HG02981 (cell line): ENCODE results near the gene PLG.
"Not testable (repeated sequence)": the region's sequence is repeated elsewhere in the genome, so short reads cannot be mapped to it uniquely, and the experiment has no call there.

Source experiments
- ATAC-seq: cut with Tn5 transposase; IDR thresholded peaks from one replicate; pipeline ENCODE4 v1.9.1; 2021; ENCODE audit warnings: mild to moderate bottlenecking, moderate library complexity; ENCODE audit not compliant: unreplicated experiment

The PLG gene

GRCh38 chr6:160774399-160774798 is 72.4 kb downstream of the PLG start:
- ATAC-seq = no peak

GRCh38 chr6:160775792-160776580 is 73.9 kb downstream of the PLG start:
- ATAC-seq = no peak

GRCh38 chr6:160779095-160779494 is 77.1 kb downstream of the PLG start:
- ATAC-seq = not testable (repeated sequence)

- ATAC-seq = not testable (repeated sequence)
Observed at GRCh38 chr6:160780656-160781055, 78.6 kb downstream of the PLG start.

GRCh38 chr6:160781298-160781697 is 79.3 kb downstream of the PLG start:
- ATAC-seq = no peak

- ATAC-seq = no peak
Observed at GRCh38 chr6:160782228-160782627, 80.2 kb downstream of the PLG start.

- ATAC-seq = no peak
Observed at GRCh38 chr6:160783741-160784140, 81.7 kb downstream of the PLG start.

- not testable (repeated sequence) for ATAC-seq
Observed at GRCh38 chr6:160788126-160788525, 86.1 kb downstream of the PLG start.

- no peak for ATAC-seq
Observed at GRCh38 chr6:160788806-160789205, 86.8 kb downstream of the PLG start.

- no peak for ATAC-seq
Observed at GRCh38 chr6:160789263-160790027, 87.4 kb downstream of the PLG start.

- no peak for ATAC-seq
Observed at GRCh38 chr6:160790028-160790792, 88.2 kb downstream of the PLG start.

GRCh38 chr6:160791459-160791858 is 89.4 kb downstream of the PLG start:
- no peak for ATAC-seq

- ATAC-seq = no peak
Observed at GRCh38 chr6:160791981-160792418, 90.0 kb downstream of the PLG start.

- no peak for ATAC-seq
Observed at GRCh38 chr6:160792708-160793107, 90.7 kb downstream of the PLG start.

- ATAC-seq = no peak
Observed at GRCh38 chr6:160793652-160794051, 91.6 kb downstream of the PLG start.

GRCh38 chr6:160795721-160796120 is 93.7 kb downstream of the PLG start:
- no peak for ATAC-seq

GRCh38 chr6:160798625-160799024 is 96.6 kb downstream of the PLG start:
- no peak for ATAC-seq

- no peak for ATAC-seq
Observed at GRCh38 chr6:160799801-160800506, 97.9 kb downstream of the PLG start.

- ATAC-seq = no peak
Observed at GRCh38 chr6:160801418-160801817, 99.4 kb downstream of the PLG start.

GRCh38 chr6:160802049-160802448 is 100.0 kb downstream of the PLG start:
- not testable (repeated sequence) for ATAC-seq
